Sigmoid colon (tissue), 7 donors: ENCODE data around the gene PTPRF. TPM values are rescaled to one million over a fixed set of nuclear protein-coding genes. Genes with fewer than 3 reads are reported as not detected.
A peak's percentile ranks its signal among the peaks of the same experiment; 100 is the strongest.

Source experiments
- DNase-seq: peaks from one replicate; pipeline ENCODE4 v3.0.0-alpha.2; 2019
- H3K27ac ChIP-seq, 4 donors: fragments of 200-600 bp; sonication (generic); one replicate each; pipeline ENCODE4 v1.5.1; 2016 to 2019; ENCODE audit warnings: mild to moderate bottlenecking in 1 of 4
- H3K27me3 ChIP-seq, 3 donors: fragments of 200-600 bp; sonication (generic); one replicate each; pipeline ENCODE4 v1.5.1; 2019; ENCODE audit warnings: mild to moderate bottlenecking in 1 of 3
- H3K36me3 ChIP-seq, 4 donors: fragments of 200-600 bp; sonication (generic); one replicate each; pipeline ENCODE4 v1.5.1; 2016 to 2019
- H3K4me1 ChIP-seq, 4 donors: fragments of 200-600 bp; sonication (generic); one replicate each; pipeline ENCODE4 v1.5.1; 2017 to 2019
- H3K4me3 ChIP-seq, 4 donors: fragments of 200-600 bp; sonication (generic); one replicate each; pipeline ENCODE4 v1.5.1; 2017 to 2019; ENCODE audit warnings: mild to moderate bottlenecking in 2 of 4, moderate library complexity in 1 of 4
- H3K9me3 ChIP-seq, 4 donors: fragments of 200-600 bp in 3 of 4; sonication (generic) in 3 of 4; one replicate each; pipeline versions ENCODE4 v1.5.1 to v1.6.1; 2013 to 2019
- EP300 ChIP-seq, 4 donors: sonication (generic); formaldehyde crosslinking; IDR thresholded peaks; one replicate each; pipeline ENCODE4 v1.6.1; 2017; ENCODE audit warnings: antibody characterized with exemption in 4 of 4
- POLR2A ChIP-seq, 2 donors: fragments of 450-650 bp; IDR thresholded peaks; one replicate each; pipeline ENCODE4 v1.6.1; 2016; ENCODE audit warnings: antibody characterized with exemption in 2 of 2, mild to moderate bottlenecking in 2 of 2, moderate library complexity in 2 of 2
- POLR2AphosphoS5 ChIP-seq, 4 donors: sonication (generic); formaldehyde crosslinking; IDR thresholded peaks; one replicate each; pipeline ENCODE4 v1.6.1; 2017; ENCODE audit warnings: antibody characterized with exemption in 4 of 4
- WGBS, 2 donors: extraction: QIAGEN DNeasy Blood & Tissue Kit; methylation state at CpG; one replicate each; pipeline ENCODE4 v1.1.7; 2013; 5-methylcytosine and 5-hydroxymethylcytosine counted together
- intact Hi-C: fragments of 100-400 bp; cut with DNase I; formaldehyde crosslinking; loops from one replicate; pipeline ENCODE4 v1.15.1; 2023
- polyA plus RNA-seq, 3 donors: library from polyadenylated mRNA; stranded (reverse); fragments of 200-250 nt; gene quantifications; one replicate each; pipeline ENCODE4 v1.2.3, GENCODE V29; 2013
- total RNA-seq, 4 donors: library from RNA; depleted of rRNA; stranded (reverse); fragments of >200 nt; gene quantifications; one replicate each; pipeline ENCODE4 v1.1.0, GENCODE V29; 2016
- TF ChIP-seq, protein P1 (sequence below), 4 experiments: fragments of 450-650 bp in 3 of 4; fragments of 200-600 bp in 1 of 4; IDR thresholded peaks; one replicate each; pipeline ENCODE4 v1.5.1; 2016 to 2019; ENCODE audit warnings: antibody characterized with exemption in 4 of 4, mild to moderate bottlenecking in 3 of 4, moderate library complexity in 2 of 4
- donor health status: healthy with polysubstance abuse.
- donor health status: Bipolar disorder and iron deficiency.
- donor health status: healthy.

The PTPRF gene
- total and polyA plus RNA-seq, 7 donors, result 18.6 to 125 (median 40.0) TPM

DNA sequence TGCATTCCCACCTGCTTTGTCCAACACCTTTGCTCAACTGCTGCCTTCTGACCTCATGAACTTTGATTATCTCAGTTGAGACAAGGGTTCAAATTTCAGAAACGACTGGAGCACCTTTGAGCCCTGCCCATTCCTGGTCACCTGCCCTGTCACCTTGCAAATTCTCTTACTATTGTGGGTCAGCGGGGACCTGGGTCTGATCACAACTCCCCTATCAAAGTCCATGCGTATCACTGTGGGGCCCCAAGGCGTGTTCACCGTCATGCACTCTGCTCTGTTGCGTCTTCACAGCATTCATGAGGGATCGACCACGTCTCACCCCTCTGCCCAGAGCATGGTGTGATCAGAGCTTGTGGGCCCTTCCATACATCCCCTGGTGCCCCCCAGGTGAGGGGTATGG lies 12.9 kb downstream of the PTPRF start:
- peaks cover 0 to 72% (median 66%) of the 10 kb centered on the region in 4 donors for H3K4me1 ChIP-seq
- H3K36me3 ChIP-seq, result peaks cover 0 to 7% (median 2%) of the 10 kb centered on the region in 4 donors
- peak overlapping the region in 3 of 4 donors; percentile 77 to 83 (median 80) for H3K27ac ChIP-seq
- no peaks in the 10 kb centered on the region for H3K9me3 ChIP-seq
- 59 to 82% methylated on average over 8 of the region's 8 CpGs for WGBS, 2 donors
- H3K27me3 ChIP-seq, result no peaks in the 10 kb centered on the region
- H3K4me3 ChIP-seq, result no peak overlapping the region
- no peak for DNase-seq
- no peak for TF ChIP-seq EP300 (IDR thresholded peaks at IDR 0.05)
- intact Hi-C loops, result no loop called here

DNA sequence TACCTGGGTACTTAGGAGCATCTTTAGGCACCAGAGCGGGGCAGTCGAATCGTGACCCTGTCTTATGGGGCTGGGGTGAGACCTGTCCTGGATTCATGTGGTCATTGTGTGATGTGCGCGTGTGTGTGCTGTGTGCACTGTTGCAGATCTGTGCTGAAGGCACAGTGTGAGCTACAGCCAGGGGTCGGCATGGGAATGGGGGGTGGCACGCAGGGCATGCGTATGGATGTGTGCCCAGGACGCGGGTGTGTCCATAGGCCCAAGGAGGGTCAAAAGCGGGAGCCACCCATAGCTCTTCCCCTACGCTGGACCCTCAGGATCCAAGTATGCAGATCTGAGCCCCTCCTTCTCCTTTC lies 14.6 kb downstream of the PTPRF start:
- H3K4me1 ChIP-seq, result peaks cover 0 to 83% (median 67%) of the 10 kb centered on the region in 4 donors
- intact Hi-C loops, result no loop called here

GRCh38 chr1:43545695-43546387 lies 15.2 kb downstream of the PTPRF start:
- peak overlapping the region in 3 of 4 donors; percentile 12 to 80 (median 77) for H3K27ac ChIP-seq
- intact Hi-C loops, result no loop called here
- 9 to 46% methylated on average over 12 of the region's 12 CpGs for WGBS, 2 donors
- no peak for DNase-seq
- peaks cover 0 to 83% (median 67%) of the 10 kb centered on the region in 4 donors for H3K4me1 ChIP-seq
- no peak for TF ChIP-seq POLR2A (IDR thresholded peaks at IDR 0.05)
- TF ChIP-seq, protein P1, sequence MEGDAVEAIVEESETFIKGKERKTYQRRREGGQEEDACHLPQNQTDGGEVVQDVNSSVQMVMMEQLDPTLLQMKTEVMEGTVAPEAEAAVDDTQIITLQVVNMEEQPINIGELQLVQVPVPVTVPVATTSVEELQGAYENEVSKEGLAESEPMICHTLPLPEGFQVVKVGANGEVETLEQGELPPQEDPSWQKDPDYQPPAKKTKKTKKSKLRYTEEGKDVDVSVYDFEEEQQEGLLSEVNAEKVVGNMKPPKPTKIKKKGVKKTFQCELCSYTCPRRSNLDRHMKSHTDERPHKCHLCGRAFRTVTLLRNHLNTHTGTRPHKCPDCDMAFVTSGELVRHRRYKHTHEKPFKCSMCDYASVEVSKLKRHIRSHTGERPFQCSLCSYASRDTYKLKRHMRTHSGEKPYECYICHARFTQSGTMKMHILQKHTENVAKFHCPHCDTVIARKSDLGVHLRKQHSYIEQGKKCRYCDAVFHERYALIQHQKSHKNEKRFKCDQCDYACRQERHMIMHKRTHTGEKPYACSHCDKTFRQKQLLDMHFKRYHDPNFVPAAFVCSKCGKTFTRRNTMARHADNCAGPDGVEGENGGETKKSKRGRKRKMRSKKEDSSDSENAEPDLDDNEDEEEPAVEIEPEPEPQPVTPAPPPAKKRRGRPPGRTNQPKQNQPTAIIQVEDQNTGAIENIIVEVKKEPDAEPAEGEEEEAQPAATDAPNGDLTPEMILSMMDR (IDR thresholded peaks at IDR 0.05), result no peak
- TF ChIP-seq EP300 (IDR thresholded peaks at IDR 0.05), result no peak
- TF ChIP-seq POLR2AphosphoS5 (IDR thresholded peaks at IDR 0.05), result no peak
- no peaks in the 10 kb centered on the region for H3K9me3 ChIP-seq
- H3K27me3 ChIP-seq, result no peaks in the 10 kb centered on the region
- H3K36me3 ChIP-seq, result peaks cover 0 to 4% (median 0%) of the 10 kb centered on the region in 4 donors
- H3K4me3 ChIP-seq, result no peak overlapping the region

More for the DNA sequence above, 14.6 kb downstream of the PTPRF start:
- peak overlapping the region in 3 of 4 donors; percentile 12 to 80 (median 77) for H3K27ac ChIP-seq
- H3K36me3 ChIP-seq, result peaks cover 0 to 4% (median 0%) of the 10 kb centered on the region in 4 donors
- no peaks in the 10 kb centered on the region for H3K9me3 ChIP-seq
- no peak for TF ChIP-seq EP300 (IDR thresholded peaks at IDR 0.05)
- TF ChIP-seq, protein P1 (IDR thresholded peaks at IDR 0.05), result no peak
- no peak for TF ChIP-seq POLR2A (IDR thresholded peaks at IDR 0.05)
- TF ChIP-seq POLR2AphosphoS5 (IDR thresholded peaks at IDR 0.05), result no peak
- no peak overlapping the region for H3K4me3 ChIP-seq
- no peak for DNase-seq
- WGBS, 2 donors, result 36 to 80% methylated on average over 12 of the region's 12 CpGs
- H3K27me3 ChIP-seq, result no peaks in the 10 kb centered on the region

GRCh38 chr1:43546388-43547100 lies 15.9 kb downstream of the PTPRF start:
- TF ChIP-seq POLR2A (IDR thresholded peaks at IDR 0.05) (no peak), POLR2AphosphoS5 (IDR thresholded peaks at IDR 0.05) (no peak), EP300 (IDR thresholded peaks at IDR 0.05) (no peak)
- TF ChIP-seq, protein P1 (IDR thresholded peaks at IDR 0.05), result no peak
- WGBS, 2 donors, result 72 to 86% methylated on average over 15 of the region's 15 CpGs
- Histone ChIP-seq H3K9me3 (no peaks in the 10 kb centered on the region), H3K27ac (no peak overlapping the region), H3K27me3 (no peaks in the 10 kb centered on the region), H3K4me3 (no peak overlapping the region), H3K4me1 (peaks cover 0 to 79% (median 60%) of the 10 kb centered on the region in 4 donors), H3K36me3 (peaks cover 0 to 4% (median 0%) of the 10 kb centered on the region in 4 donors)
- DNase-seq, result no peak
- intact Hi-C loops, result no loop called here

- Histone ChIP-seq H3K4me3 (no peak overlapping the region), H3K4me1 (peaks cover 0 to 76% (median 57%) of the 10 kb centered on the region in 4 donors), H3K27me3 (no peaks in the 10 kb centered on the region), H3K27ac (no peak overlapping the region), H3K9me3 (no peaks in the 10 kb centered on the region), H3K36me3 (peaks cover 0 to 4% (median 0%) of the 10 kb centered on the region in 4 donors)
- 82 to 83% methylated on average over 11 of the region's 11 CpGs for WGBS, 2 donors
- no peak for DNase-seq
- TF ChIP-seq POLR2AphosphoS5 (IDR thresholded peaks at IDR 0.05) (no peak), EP300 (IDR thresholded peaks at IDR 0.05) (no peak), POLR2A (IDR thresholded peaks at IDR 0.05) (no peak)
- TF ChIP-seq, protein P1 (IDR thresholded peaks at IDR 0.05), result no peak
- intact Hi-C loops, result no loop called here
Measured at GRCh38 chr1:43547538-43548072, 16.9 kb downstream of the PTPRF start.
